HepG2 (cell line): ENCODE measurements around the gene ACADS. TPM values are rescaled to one million over a fixed set of nuclear protein-coding genes. Genes with fewer than 3 reads are reported as not detected.

Source experiments
- BRCA1 ChIP-seq: sonication (generic); formaldehyde crosslinking; IDR thresholded peaks from 2 replicates; pipeline ENCODE4 v1.4.0; 2020; ENCODE audit warnings: missing genetic modification reagents
- ERF ChIP-seq: IDR thresholded peaks from 2 replicates; pipeline ENCODE4 v1.6.1; 2018; ENCODE audit warnings: missing biosample characterization, missing genetic modification reagents
- ETV5 ChIP-seq: IDR thresholded peaks from 2 replicates; pipeline ENCODE4 v1.6.1; 2018; ENCODE audit warnings: missing biosample characterization, missing genetic modification reagents, inconsistent platforms, borderline replicate concordance
- EZH2 ChIP-seq: conservative IDR thresholded peaks from 2 replicates; pipeline ENCODE4 v1.6.1; 2012; ENCODE audit warnings: mild to moderate bottlenecking, low read depth, low read length, moderate library complexity
- GABPB1 ChIP-seq: IDR thresholded peaks from 2 replicates; pipeline ENCODE4 v1.6.1; 2016; ENCODE audit warnings: mild to moderate bottlenecking, missing genetic modification reagents, moderate library complexity, missing compliant biosample characterization
- HNRNPUL1 ChIP-seq: fragments of 200-400 bp; formaldehyde crosslinking; IDR thresholded peaks from 2 replicates; pipeline ENCODE4 v1.6.1; 2017; ENCODE audit warnings: low read depth, mild to moderate bottlenecking, low read length, moderate library complexity
- HOXA7 ChIP-seq: sonication (generic); formaldehyde crosslinking; IDR thresholded peaks from 2 replicates; pipeline ENCODE4 v1.8.1; 2022; ENCODE audit warnings: mild to moderate bottlenecking, missing genetic modification reagents, moderate library complexity
- JUNB ChIP-seq: sonication (generic); formaldehyde crosslinking; IDR thresholded peaks from 2 replicates; pipeline ENCODE4 v1.8.0; 2022; ENCODE audit warnings: missing genetic modification reagents, mild to moderate bottlenecking, borderline replicate concordance
- KAT7 ChIP-seq: IDR thresholded peaks from 2 replicates; pipeline ENCODE4 v1.6.1; 2018; ENCODE audit warnings: borderline replicate concordance, missing compliant biosample characterization
- KDM6A ChIP-seq: IDR thresholded peaks from 2 replicates; pipeline ENCODE4 v1.6.1; 2016; ENCODE audit warnings: low read depth
- MYPOP ChIP-seq: sonication (generic); formaldehyde crosslinking; IDR thresholded peaks from 2 replicates; pipeline ENCODE4 v1.8.1; 2023; ENCODE audit warnings: mild to moderate bottlenecking, moderate library complexity, missing genetic modification reagents
- NCOR1 ChIP-seq: fragments of 200-600 bp; sonication (generic); IDR thresholded peaks from 2 replicates; pipeline ENCODE4 v1.7.0; 2017; ENCODE audit warnings: antibody characterized with exemption, low read length, borderline replicate concordance
- PAWR ChIP-seq: sonication (generic); formaldehyde crosslinking; IDR thresholded peaks from 2 replicates; pipeline ENCODE4 v1.4.0; 2020; ENCODE audit warnings: missing genetic modification reagents, mild to moderate bottlenecking, borderline replicate concordance
- POLR2AphosphoS5 ChIP-seq: IDR thresholded peaks from 2 replicates; pipeline ENCODE4 v1.6.1; 2012; ENCODE audit warnings: low read depth, low read length
- ZFP90 ChIP-seq: sonication (generic); formaldehyde crosslinking; IDR thresholded peaks from 2 replicates; pipeline ENCODE4 v1.8.0; 2022; ENCODE audit warnings: missing genetic modification reagents, mild to moderate bottlenecking, inconsistent platforms, borderline replicate concordance
- ZHX2 ChIP-seq, 2 experiments: sonication (generic) in 1 of 2; formaldehyde crosslinking in 1 of 2; IDR thresholded peaks; 2 replicates each; pipeline versions ENCODE4 v1.6.1 to v1.9.0; 2014 to 2022; ENCODE audit warnings: antibody characterized with exemption in 1 of 2, borderline replicate concordance in 1 of 2, inconsistent platforms in 1 of 2, low read depth in 1 of 2, missing genetic modification reagents in 1 of 2
- ZKSCAN5 ChIP-seq: sonication (generic); formaldehyde crosslinking; IDR thresholded peaks from 2 replicates; pipeline ENCODE4 v1.5.1; 2020; ENCODE audit warnings: mild to moderate bottlenecking, missing genetic modification reagents
- ZNF275 ChIP-seq: sonication (generic); formaldehyde crosslinking; IDR thresholded peaks from 2 replicates; pipeline ENCODE4 v1.8.0; 2022; ENCODE audit warnings: missing genetic modification reagents, mild to moderate bottlenecking, inconsistent platforms, borderline replicate concordance
- ZNF350 ChIP-seq: sonication (generic); formaldehyde crosslinking; IDR thresholded peaks from 2 replicates; pipeline ENCODE4 v1.4.0; 2020; ENCODE audit warnings: mild to moderate bottlenecking, low read depth, missing genetic modification reagents, borderline replicate concordance
- ZNF672 ChIP-seq: sonication (generic); formaldehyde crosslinking; IDR thresholded peaks from 2 replicates; pipeline ENCODE4 v1.8.1; 2022; ENCODE audit warnings: missing genetic modification reagents
- ZNF75D ChIP-seq: sonication (generic); formaldehyde crosslinking; IDR thresholded peaks from 2 replicates; pipeline ENCODE4 v1.8.1; 2023; ENCODE audit warnings: missing genetic modification reagents, mild to moderate bottlenecking, borderline replicate concordance
- ZNF83 ChIP-seq: sonication (generic); formaldehyde crosslinking; IDR thresholded peaks from 2 replicates; pipeline ENCODE4 v1.4.0; 2020; ENCODE audit warnings: missing genetic modification reagents, mild to moderate bottlenecking, borderline replicate concordance
- polyA plus RNA-seq, 8 experiments: library from polyadenylated mRNA; depleted of rRNA in 3 of 8; stranded (reverse) in 7 of 8; unstranded in 1 of 8; fragments of >200 nt; fragmentation: Illumina TruSeq in 4 of 8; extraction: Trizol in 4 of 8; gene quantifications; 2 replicates each; pipeline versions ENCODE4 v1.2.1 to v1.2.3, GENCODE V29; 2011 to 2016; ENCODE audit warnings: low read depth in 4 of 8, missing spikeins in 1 of 8, mixed read lengths in 1 of 8; ENCODE audit not compliant: insufficient read depth in 1 of 8
- total RNA-seq, 5 experiments: library from RNA; depleted of rRNA; stranded (reverse); fragments of >200 nt; fragmentation: Illumina TruSeq; extraction: Trizol; gene quantifications; 2 replicates each; pipeline ENCODE4 v1.2.3, GENCODE V29; 2016; ENCODE audit warnings: low read depth in 1 of 5

ACADS gene
- total and polyA plus RNA-seq, 2 of the 13 experiments (the other 11 are each of a cell fraction or from before 2014, with no cell fraction given), result 17.4 to 27.7 TPM

- TF ChIP-seq EZH2 (no peak), KAT7 (peak; percentile 77; the same call in 1 of the 2 replicates), KDM6A (no peak), PAWR (CRISPR knock-in tag) (no peak), ERF (CRISPR knock-in tag) (peak; percentile 75; the same call in 1 of the 2 replicates), ZNF350 (CRISPR knock-in tag) (no peak), ZHX2 (IDR thresholded peaks at IDR 0.05; ENCODE audit: low read depth) (no peak), ZHX2 (CRISPR knock-in tag; IDR thresholded peaks at IDR 0.05; ENCODE audit: borderline replicate concordance) (no peak), BRCA1 (no peak), NCOR1 (no peak), GABPB1 (CRISPR knock-in tag) (peak; percentile 77), ETV5 (CRISPR knock-in tag) (0 out of 2 replicates have a peak, but pooled peaks have one; percentile 52), ZNF75D (CRISPR knock-in tag) (no peak), POLR2AphosphoS5 (peak; percentile 71), ZNF83 (no peak), HNRNPUL1 (no peak), ZFP90 (CRISPR knock-in tag) (no peak), ZKSCAN5 (CRISPR knock-in tag) (no peak), MYPOP (CRISPR knock-in tag) (peak; percentile 81), JUNB (CRISPR knock-in tag) (no peak), ZNF275 (CRISPR knock-in tag) (no peak), ZNF672 (CRISPR knock-in tag) (no peak), HOXA7 (CRISPR knock-in tag) (no peak)
Measured at GRCh38 chr12:120725659-120726509, at the start of gene ACADS (continued).
